Ectodermal cell (in vitro differentiated cells): ENCODE data around the gene PCSK6.
"Not testable (repeated sequence)": the region's sequence is repeated elsewhere in the genome, so short reads cannot be mapped to it uniquely, and the experiment has no call there.

Source experiments
- H3K27ac ChIP-seq: 2 replicates; pipeline ENCODE4 v1.7.0; 2013; ENCODE audit warnings: mild to moderate bottlenecking, low read depth, low read length; ENCODE audit not compliant: insufficient read depth, poor library complexity, severe bottlenecking
- H3K27me3 ChIP-seq: 2 replicates; pipeline ENCODE4 v1.7.0; 2013; ENCODE audit warnings: mild to moderate bottlenecking, low read length; ENCODE audit not compliant: insufficient read depth, control insufficient read depth, poor library complexity, severe bottlenecking
- H3K36me3 ChIP-seq: one replicate; pipeline ENCODE4 v1.7.0; 2013; ENCODE audit warnings: low read length; ENCODE audit not compliant: control insufficient read depth, insufficient read depth
- H3K4me1 ChIP-seq: one replicate; pipeline ENCODE4 v1.7.0; 2013; ENCODE audit warnings: low read length; ENCODE audit not compliant: control insufficient read depth, insufficient read depth
- H3K4me3 ChIP-seq: 2 replicates; pipeline ENCODE4 v1.7.0; 2013; ENCODE audit warnings: low read depth, low read length, control low read depth; ENCODE audit not compliant: insufficient read depth
- H3K9me3 ChIP-seq: 2 replicates; pipeline ENCODE4 v1.7.0; 2013; ENCODE audit warnings: mild to moderate bottlenecking, low read length, moderate library complexity; ENCODE audit not compliant: control insufficient read depth
- WGBS, 2 experiments: methylation state at CpG; one replicate each; pipeline ENCODE4 v1.1.7; 2013; ENCODE audit warnings: missing lambda C conversion rate in 2 of 2; 5-methylcytosine and 5-hydroxymethylcytosine counted together

PCSK6 gene

DNA sequence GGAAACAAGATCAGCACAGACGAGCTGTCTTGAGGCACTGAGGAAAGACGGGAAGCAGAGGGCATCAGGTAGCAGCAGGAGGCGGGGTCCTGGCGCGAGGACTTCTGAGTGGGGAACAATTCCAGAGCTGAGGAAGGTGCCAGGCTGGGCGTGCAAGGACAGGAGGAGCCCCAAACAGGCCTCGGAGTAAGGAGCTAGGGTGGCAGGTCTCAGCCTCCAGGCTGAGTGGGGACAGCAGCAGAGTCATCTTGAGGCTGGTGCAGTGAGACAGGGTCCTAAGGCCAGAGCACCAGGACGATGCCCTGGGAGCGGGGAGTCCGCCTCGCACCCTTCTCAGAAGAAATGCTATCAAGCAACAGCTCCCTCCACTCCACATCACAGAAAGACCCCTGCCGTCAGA lies 78.4 kb downstream of the PCSK6 start:
- 83 to 84% methylated on average over 12 of the region's 12 CpGs for WGBS, 2 experiments
- no peak overlapping the region for H3K4me3 ChIP-seq
- peaks cover 3% of the 10 kb centered on the region for H3K4me1 ChIP-seq
- no peak overlapping the region for H3K27ac ChIP-seq
- no peaks in the 10 kb centered on the region for H3K27me3 ChIP-seq
- H3K36me3 ChIP-seq = no peaks in the 10 kb centered on the region
- H3K9me3 ChIP-seq = no peaks in the 10 kb centered on the region

DNA sequence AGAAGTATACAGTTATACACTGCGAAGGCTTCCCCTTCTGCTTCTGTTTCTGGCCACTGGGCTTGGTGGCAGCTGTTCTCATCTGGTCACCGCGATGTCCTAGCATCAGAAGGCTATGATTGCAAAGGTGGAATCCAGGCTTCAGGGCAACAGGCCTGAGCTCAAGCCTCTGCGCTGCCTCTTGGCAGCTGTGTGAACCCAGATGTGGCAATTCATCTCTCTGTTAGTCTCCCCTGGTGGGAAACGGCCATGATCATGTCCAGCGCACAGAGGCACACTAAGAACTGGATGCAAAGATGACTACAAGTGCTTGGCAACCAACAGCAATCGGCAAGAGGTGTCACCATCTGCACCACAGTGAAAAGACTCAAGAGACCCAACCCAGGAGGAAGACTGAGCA lies 78.9 kb downstream of the PCSK6 start:
- Histone ChIP-seq H3K36me3 (no peaks in the 10 kb centered on the region), H3K27me3 (no peaks in the 10 kb centered on the region), H3K27ac (no peak overlapping the region), H3K9me3 (no peaks in the 10 kb centered on the region), H3K4me1 (peaks cover 4% of the 10 kb centered on the region), H3K4me3 (no peak overlapping the region)
- WGBS, 2 experiments = 95 to 96% methylated on average over 7 of the region's 7 CpGs

- Histone ChIP-seq H3K36me3 (no peaks in the 10 kb centered on the region), H3K9me3 (no peaks in the 10 kb centered on the region), H3K4me3 (no peak overlapping the region), H3K27me3 (no peaks in the 10 kb centered on the region), H3K27ac (no peak overlapping the region), H3K4me1 (peaks cover 4% of the 10 kb centered on the region)
- WGBS, 2 experiments = 94 to 95% methylated on average over 4 of the region's 4 CpGs
Measured at GRCh38 chr15:101409621-101410020, 79.9 kb downstream of the PCSK6 start.

GRCh38 chr15:101407966-101408775 lies 81.3 kb downstream of the PCSK6 start:
- Histone ChIP-seq H3K9me3 (no peaks in the 10 kb centered on the region), H3K4me1 (peaks cover 4% of the 10 kb centered on the region), H3K4me3 (no peak overlapping the region), H3K27me3 (no peaks in the 10 kb centered on the region), H3K27ac (no peak overlapping the region), H3K36me3 (no peaks in the 10 kb centered on the region)
- WGBS, 2 experiments = 87 to 88% methylated on average over 21 to 23 of the region's 23 CpGs

DNA sequence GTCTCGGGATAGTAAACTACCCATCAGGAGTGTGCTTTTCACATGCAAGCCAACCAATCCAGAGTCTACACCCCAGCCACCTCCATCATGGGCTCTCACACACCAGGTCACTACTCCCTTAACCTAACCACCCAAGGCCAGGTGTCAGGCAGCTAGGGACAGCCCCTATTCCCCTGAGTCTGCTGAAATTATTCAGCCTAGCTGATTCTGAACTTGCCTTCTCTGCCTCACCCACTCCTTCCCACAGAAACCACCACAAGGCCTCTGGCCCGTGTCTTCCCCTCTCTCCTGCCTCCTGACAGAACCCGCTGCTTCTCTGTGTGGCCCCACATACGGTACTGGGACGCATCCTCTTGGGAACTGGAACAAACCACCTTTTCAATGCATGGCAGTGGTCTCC lies 82.1 kb downstream of the PCSK6 start:
- Histone ChIP-seq H3K4me1 (peaks cover 4% of the 10 kb centered on the region), H3K9me3 (no peaks in the 10 kb centered on the region), H3K27ac (no peak overlapping the region), H3K36me3 (no peaks in the 10 kb centered on the region), H3K4me3 (no peak overlapping the region), H3K27me3 (no peaks in the 10 kb centered on the region)
- WGBS, 2 experiments = 93 to 94% methylated on average over 5 of the region's 5 CpGs

GRCh38 chr15:101406526-101407195 lies 82.8 kb downstream of the PCSK6 start:
- Histone ChIP-seq H3K36me3 (no peaks in the 10 kb centered on the region), H3K27ac (no peak overlapping the region), H3K4me1 (peaks cover 4% of the 10 kb centered on the region), H3K4me3 (no peak overlapping the region), H3K9me3 (no peaks in the 10 kb centered on the region), H3K27me3 (no peaks in the 10 kb centered on the region)
- 83 to 87% methylated on average over 20 of the region's 20 CpGs for WGBS, 2 experiments

DNA sequence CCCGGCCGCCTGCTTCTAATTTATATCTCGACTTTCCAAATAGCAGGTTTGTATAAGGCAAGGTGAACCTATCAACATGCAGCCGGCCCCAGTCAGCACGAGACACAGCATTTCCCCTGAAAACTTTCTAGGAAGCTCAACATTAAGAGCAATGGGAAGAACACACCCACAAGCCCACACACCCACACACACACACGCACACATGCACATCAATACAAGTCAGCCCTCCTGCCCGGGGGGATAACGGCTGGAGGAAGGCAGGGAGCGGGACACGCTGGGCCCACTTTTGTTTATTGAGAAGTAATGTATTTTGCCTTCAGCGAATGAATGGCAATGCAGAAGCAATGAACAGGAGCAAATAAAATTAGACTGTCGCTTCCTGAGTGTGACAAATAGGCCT lies 83.5 kb downstream of the PCSK6 start:
- H3K27me3 ChIP-seq = no peaks in the 10 kb centered on the region
- H3K4me1 ChIP-seq = peaks cover 4% of the 10 kb centered on the region
- no peak overlapping the region for H3K27ac ChIP-seq
- no peaks in the 10 kb centered on the region for H3K9me3 ChIP-seq
- 77 to 80% methylated on average over 12 of the region's 12 CpGs for WGBS, 2 experiments
- H3K36me3 ChIP-seq = no peaks in the 10 kb centered on the region
- no peak overlapping the region for H3K4me3 ChIP-seq

GRCh38 chr15:101404245-101404644 lies 85.3 kb downstream of the PCSK6 start:
- Histone ChIP-seq H3K36me3 (no peaks in the 10 kb centered on the region), H3K9me3 (no peaks in the 10 kb centered on the region), H3K27me3 (no peaks in the 10 kb centered on the region), H3K27ac (no peak overlapping the region), H3K4me1 (peaks cover 4% of the 10 kb centered on the region), H3K4me3 (no peak overlapping the region)
- WGBS, 2 experiments = 93 to 95% methylated on average over 6 of the region's 6 CpGs

- no CpG with 5 or more reads among the region's 4 CpGs for WGBS, 2 experiments
- not testable (repeated sequence) for H3K27me3 ChIP-seq
Measured at GRCh38 chr15:101402883-101403282, 86.6 kb downstream of the PCSK6 start.

GRCh38 chr15:101401286-101401685 lies 88.2 kb downstream of the PCSK6 start:
- 91 to 93% methylated on average over 8 of the region's 8 CpGs for WGBS, 2 experiments
- no peak overlapping the region for H3K4me3 ChIP-seq

More at GRCh38 chr15:101402883-101403282, 86.6 kb downstream of the PCSK6 start:
- H3K27ac ChIP-seq, H3K9me3 ChIP-seq, H3K36me3 ChIP-seq, H3K4me3 ChIP-seq, H3K4me1 ChIP-seq: not testable (repeated sequence)

More at GRCh38 chr15:101401286-101401685, 88.2 kb downstream of the PCSK6 start:
- Histone ChIP-seq H3K9me3 (no peaks in the 10 kb centered on the region), H3K4me1 (peaks cover 4% of the 10 kb centered on the region), H3K27ac (no peak overlapping the region), H3K27me3 (no peaks in the 10 kb centered on the region), H3K36me3 (no peaks in the 10 kb centered on the region)
